Hematopoietic multipotent progenitor cell treated with erythropoietin and hydrocortisone succinate and interleukin-3 and kit ligand, for 15 days (in vitro differentiated cells): ENCODE results near the gene TAGLN2.

Source experiments
- DNase-seq: peaks from one replicate; pipeline ENCODE4 v3.0.0-alpha.2; 2015; ENCODE audit warnings: low spot score

The TAGLN2 gene

GRCh38 chr1:159924791-159925718, at the start of gene TAGLN2:
Gene TAGLN2 (minus strand): TSS chr1:159925507. CDS start chr1:159920509, 4,998 bp downstream.
- DNase-seq: peak; percentile 81

DNA sequence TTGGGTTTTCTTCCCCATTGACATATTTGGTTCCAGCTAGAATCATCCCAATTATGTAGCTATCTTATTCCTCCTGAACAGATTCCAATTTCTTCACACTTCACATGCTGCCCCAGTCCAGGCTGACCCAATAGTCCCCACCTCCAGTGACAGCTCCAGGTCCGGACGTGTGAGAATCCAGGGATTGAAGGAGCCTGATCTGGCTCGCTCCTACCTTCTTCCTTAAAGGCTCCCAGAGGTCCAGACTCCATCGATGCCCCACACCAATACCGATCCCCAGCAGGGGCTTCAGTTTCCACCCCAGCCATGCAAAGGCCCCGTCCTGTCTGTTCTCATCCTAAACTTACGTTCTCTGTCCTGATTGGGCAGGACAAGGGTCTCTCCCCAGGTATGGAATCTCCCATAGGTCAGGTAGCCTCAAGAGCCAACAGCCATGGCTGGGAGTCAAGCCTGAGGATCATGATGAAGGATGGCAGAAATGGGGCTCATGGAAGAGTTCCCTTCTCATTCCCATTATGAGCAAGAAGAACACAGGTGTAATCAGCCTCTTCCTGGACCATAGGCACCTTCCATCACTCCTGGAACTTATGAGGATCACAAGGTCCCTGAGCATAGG, 49.2 kb upstream of the TAGLN2 start:
- no peak for DNase-seq

- no peak for DNase-seq
These were observed 48.1 kb upstream of the TAGLN2 start for GRCh38 chr1:159973350-159973940.

DNA sequence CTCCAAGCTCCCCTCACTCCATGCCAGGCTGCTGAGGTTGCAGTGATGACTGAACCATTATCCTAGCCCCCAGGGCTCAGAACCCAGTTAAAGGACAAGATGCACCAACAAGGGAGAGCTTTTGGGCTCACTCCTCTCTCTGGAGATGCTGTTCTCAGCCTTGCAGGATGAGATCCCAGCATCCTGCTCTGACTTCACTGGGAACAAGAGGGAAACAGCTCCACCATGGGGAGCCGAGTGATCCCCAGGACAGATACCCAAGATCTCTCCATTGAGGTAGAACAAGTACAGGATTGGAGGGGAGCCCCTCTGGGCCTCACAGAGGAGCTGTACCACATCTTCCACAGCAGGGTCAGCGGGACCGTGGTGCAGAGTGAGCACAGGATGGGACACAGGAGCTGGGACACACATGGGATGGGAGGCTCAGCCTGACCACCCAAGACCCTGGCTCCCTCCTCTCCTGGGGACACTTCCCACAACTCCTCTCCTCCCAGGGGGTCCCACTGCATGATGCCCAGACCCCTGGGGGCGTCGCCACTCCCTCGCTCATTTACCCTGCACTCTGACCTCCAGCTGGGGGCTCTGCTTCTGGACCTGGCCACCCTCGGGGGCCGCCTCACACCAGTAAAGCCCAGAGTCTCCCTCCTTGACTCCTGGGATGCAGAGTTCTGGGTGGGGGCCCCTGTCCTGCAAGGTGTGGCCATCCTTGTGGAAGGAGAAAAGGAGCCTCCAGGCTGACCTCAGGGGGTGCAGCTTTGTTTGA, 47.3 kb upstream of the TAGLN2 start:
- no peak for DNase-seq

DNA sequence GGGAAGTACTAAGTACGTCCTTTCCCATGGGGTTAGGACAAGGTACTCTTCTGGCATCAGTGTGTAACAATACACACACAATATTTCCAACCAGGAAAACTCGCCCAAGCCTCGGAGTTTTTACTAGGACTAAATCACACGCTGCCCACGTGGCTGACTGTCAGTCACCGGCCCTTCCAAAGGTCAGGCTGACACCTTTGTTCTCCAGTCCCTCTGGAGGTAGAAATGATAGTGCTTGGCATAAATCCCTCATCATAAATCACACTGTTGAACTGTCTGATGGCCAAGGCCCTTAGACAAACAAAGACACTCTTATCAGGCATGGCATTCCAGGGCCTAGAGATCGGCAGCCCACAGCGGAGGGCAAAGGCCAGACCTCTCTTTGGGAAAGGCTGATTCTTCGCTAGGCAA, 45.6 kb upstream of the TAGLN2 start:
- no peak for DNase-seq

DNA sequence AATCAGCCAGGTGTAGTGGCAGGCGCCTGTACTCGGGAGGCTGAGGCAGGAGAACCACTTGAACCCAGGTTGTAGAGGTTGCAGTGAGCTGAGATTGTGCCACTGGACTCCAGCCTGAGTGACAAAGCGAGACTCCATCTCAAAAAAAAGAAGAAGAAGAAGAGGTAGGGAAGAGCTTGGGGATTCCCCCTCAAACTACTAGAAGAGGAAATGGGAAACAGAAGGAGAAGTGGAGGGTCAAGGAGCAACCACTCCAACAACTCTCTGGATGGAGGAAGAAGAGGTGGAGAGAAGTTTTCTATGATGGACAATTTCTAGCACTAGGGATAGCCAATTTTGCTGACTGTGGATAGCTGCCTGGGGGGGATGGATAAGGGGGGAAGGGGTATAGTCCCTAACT, 43.6 kb upstream of the TAGLN2 start:
- DNase-seq: no peak

GRCh38 chr1:159965263-159965662, 40.0 kb upstream of the TAGLN2 start:
- no peak for DNase-seq

- no peak for DNase-seq
These were observed 38.8 kb upstream of the TAGLN2 start for GRCh38 chr1:159964144-159964543.

DNA sequence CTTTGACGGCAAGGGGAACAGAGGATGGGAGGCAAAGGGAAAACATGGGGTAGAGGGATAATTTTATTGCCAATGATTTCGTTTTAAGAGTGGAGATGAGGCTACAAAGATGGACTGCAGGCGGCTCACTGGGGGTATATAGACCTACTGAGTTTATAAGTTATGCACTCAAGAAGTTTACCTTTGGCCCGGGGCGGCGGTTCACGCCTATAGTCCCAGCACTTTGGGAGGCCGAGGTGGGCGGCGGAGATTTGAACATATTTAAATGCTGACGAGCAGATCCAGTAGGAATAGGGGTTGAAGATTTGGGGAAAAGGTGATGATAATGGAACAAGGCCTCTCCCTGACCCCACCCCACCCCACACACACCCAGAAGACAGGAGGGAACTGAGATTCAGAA, 36.9 kb upstream of the TAGLN2 start:
- DNase-seq: no peak

DNA sequence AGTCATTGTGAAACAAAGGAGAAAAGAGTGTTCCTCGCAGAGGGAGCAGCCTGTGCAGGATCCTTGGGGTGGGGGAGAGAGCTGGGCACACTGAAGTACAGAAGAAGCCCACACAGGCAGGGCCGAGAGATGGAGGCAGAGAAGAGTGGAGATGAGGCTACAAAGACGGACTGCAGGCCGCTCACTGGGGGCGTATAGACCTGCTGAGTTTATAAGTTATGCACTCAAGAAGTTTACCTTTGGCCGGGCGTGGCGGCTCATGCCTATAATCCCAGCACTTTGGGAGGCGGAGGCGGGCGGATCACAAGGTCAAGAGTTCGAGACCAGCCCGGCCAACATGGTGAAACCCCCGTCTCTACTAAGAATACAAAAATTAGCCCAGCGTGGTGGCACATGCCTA, 36.3 kb upstream of the TAGLN2 start:
- no peak for DNase-seq

DNA sequence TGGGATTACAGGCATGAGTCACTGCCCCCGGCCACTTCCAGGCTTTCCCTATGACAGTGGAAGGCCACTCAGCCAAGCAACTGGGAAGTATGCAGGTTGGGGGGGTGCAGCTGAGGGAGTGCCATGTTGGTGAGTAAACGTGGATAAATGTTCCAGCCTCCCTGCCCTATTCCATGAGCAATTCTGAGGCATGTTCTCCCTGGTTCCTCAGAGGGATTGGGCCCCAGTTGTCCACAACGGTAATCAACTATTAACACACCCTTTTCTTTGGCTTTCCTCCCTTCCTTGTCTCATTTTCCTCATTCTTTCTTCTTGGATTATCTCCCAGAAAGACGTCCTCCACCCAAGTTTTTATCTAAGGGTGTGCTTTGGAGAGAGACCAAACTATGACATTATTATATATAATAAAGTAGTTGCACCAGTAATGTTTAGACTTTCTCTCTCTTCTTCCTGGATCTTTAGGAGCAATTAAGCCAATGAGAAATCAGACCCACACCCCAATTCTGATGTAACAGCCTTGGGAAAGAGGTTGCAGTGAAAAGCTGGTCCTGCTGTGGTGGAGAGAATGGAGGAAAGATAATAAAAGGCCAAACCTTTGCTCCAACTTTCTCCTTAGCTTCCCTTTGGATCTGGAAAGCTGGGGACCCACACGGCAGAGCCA, 35.5 kb upstream of the TAGLN2 start:
- peak; percentile 45 for DNase-seq

- DNase-seq: no peak
These were observed 34.1 kb upstream of the TAGLN2 start for GRCh38 chr1:159959451-159959850.

DNA sequence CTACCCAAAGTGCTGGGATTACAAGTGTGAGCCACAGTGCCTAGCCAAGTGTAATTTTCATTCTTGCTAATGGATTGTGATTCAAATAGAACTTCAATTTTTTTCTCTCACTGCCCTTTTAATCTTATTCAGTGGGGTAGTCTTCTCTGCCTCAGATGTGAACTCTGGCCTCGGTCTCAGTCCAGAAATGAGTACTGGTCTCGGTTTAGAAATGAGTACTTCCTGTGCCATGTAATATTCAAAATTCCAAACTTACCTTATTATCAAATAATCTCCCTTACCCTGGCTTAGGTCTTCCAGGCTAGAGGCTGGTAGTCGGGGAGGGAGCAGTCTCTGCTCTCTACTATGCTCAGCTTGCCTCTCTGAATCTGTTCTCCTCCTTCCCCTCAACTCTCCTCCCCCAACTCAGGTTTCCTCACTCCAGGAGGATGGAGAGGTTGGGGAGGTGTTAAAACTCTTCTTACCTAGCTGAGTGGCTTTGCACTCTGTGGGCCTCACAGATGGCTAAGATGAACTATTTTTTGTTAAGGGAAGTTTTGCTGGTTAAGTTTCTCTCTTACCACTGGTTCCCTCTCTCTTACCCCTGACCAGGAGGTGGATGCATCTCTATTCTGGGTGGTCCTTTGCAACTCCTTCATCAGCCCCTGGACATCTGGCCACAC, 33.5 kb upstream of the TAGLN2 start:
- no peak for DNase-seq

- DNase-seq: peak; percentile 35
These were observed 32.5 kb upstream of the TAGLN2 start for GRCh38 chr1:159957824-159958268.

GRCh38 chr1:159955456-159955855, 30.1 kb upstream of the TAGLN2 start:
- DNase-seq: no peak

- no peak for DNase-seq
These were observed 28.5 kb upstream of the TAGLN2 start, which contains the start of gene SLAMF9 for GRCh38 chr1:159953536-159954515. Gene SLAMF9 (minus strand): TSS chr1:159954237. CDS start chr1:159954137, 100 bp downstream.

DNA sequence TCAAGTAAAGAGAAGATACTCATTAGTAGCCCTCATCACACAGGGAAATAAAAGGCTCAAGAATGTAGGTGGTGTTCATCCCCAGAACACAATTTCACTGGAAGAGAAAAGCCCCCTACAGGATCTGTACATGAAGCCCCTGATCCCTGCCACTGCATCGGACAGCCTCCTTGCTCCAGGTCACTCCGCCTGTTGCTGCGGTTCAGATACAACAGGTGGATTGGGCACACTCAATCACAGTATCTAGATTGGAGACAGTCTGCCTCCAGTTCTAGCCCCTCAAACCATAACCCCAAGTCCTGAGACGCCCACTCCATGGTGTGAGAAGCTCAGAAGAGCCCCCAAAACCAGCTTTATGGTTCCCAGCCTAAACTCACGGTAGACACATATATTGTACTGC, 27.6 kb upstream of the TAGLN2 start:
- DNase-seq: no peak

- no peak for DNase-seq
These were observed 26.2 kb upstream of the TAGLN2 start for GRCh38 chr1:159951551-159951950.

- DNase-seq: no peak
These were observed 25.7 kb upstream of the TAGLN2 start for GRCh38 chr1:159951016-159951415.

GRCh38 chr1:159949981-159950381, 24.7 kb upstream of the TAGLN2 start:
- DNase-seq: no peak
